ENCODE results near the gene PEX5L. TPM values are rescaled to one million over a fixed set of nuclear protein-coding genes. Genes with fewer than 3 reads are reported as not detected.

PEX5L gene
- total and polyA plus RNA-seq, 2 experiments from 2014 or later: 6.3 to 7.0 TPM

- TF ChIP-seq ZNF462 (CRISPR knock-in tag; IDR thresholded peaks at IDR 0.05): no peak
- no peak for TF ChIP-seq NANOG (IDR thresholded peaks at IDR 0.05; ENCODE audit: borderline replicate concordance)
- TF ChIP-seq ZNF114 (CRISPR knock-in tag; IDR thresholded peaks at IDR 0.05): no peak
- no peak for TF ChIP-seq JUNB (IDR thresholded peaks at IDR 0.05; ENCODE audit: unreplicated experiment)
- no peak for TF ChIP-seq ZNF331 (CRISPR knock-in tag; IDR thresholded peaks at IDR 0.05; ENCODE audit: low read depth)
- no peak for TF ChIP-seq EZH2 (IDR thresholded peaks at IDR 0.05; ENCODE audit: low read depth, unreplicated experiment)
- TF ChIP-seq POLR2AphosphoS5 (IDR thresholded peaks at IDR 0.05; ENCODE audit: low read depth): no peak
Measured at GRCh38 chr3:179902061-179902460, 134.7 kb downstream of the PEX5L start (continued).

- DNase-seq (ENCODE audit: low spot score) (peak; percentile 98), ATAC-seq (peak; percentile 97)
- H3K27ac ChIP-seq (ENCODE audit: low read depth): no peak overlapping the region
- H3K27me3 Mint-ChIP-seq (ENCODE audit: insufficient read depth, low read depth, poor library complexity): no peaks in the 10 kb centered on the region
- H3K36me3 ChIP-seq (ENCODE audit: insufficient read depth): no peaks in the 10 kb centered on the region
- H3K4me3 ChIP-seq: no peak overlapping the region
- H4K20me1 ChIP-seq (replicated peaks; ENCODE audit: insufficient read depth): no peaks in the 10 kb centered on the region
- no peak overlapping the region for H2AFZ ChIP-seq
- H3K27me3 ChIP-seq (ENCODE audit: insufficient read depth): no peaks in the 10 kb centered on the region
- H3K36me3 Mint-ChIP-seq (ENCODE audit: low read depth): no peaks in the 10 kb centered on the region
- H3K79me2 ChIP-seq (replicated peaks; ENCODE audit: insufficient read depth): no peaks in the 10 kb centered on the region
- no peaks in the 10 kb centered on the region for H3K4me1 Mint-ChIP-seq
- no peaks in the 10 kb centered on the region for H3K4me1 ChIP-seq (ENCODE audit: insufficient read depth)
- H3K9me3 Mint-ChIP-seq: no peaks in the 10 kb centered on the region
- H3K27ac Mint-ChIP-seq: no peak overlapping the region
- H3K9me2 ChIP-seq (ENCODE audit: insufficient read depth): no peaks in the 10 kb centered on the region
- no peak overlapping the region for H3K4me2 ChIP-seq
- H3K4me3 Mint-ChIP-seq: no peak overlapping the region
- TF ChIP-seq, protein P1, sequence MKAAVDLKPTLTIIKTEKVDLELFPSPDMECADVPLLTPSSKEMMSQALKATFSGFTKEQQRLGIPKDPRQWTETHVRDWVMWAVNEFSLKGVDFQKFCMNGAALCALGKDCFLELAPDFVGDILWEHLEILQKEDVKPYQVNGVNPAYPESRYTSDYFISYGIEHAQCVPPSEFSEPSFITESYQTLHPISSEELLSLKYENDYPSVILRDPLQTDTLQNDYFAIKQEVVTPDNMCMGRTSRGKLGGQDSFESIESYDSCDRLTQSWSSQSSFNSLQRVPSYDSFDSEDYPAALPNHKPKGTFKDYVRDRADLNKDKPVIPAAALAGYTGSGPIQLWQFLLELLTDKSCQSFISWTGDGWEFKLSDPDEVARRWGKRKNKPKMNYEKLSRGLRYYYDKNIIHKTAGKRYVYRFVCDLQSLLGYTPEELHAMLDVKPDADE (IDR thresholded peaks at IDR 0.05): no peak
- TF ChIP-seq CREB1 (CRISPR knock-in tag; IDR thresholded peaks at IDR 0.05; ENCODE audit: low read depth): peak; percentile 76
- no peak for TF ChIP-seq EZH2 (IDR thresholded peaks at IDR 0.05; ENCODE audit: low read depth, unreplicated experiment)
- TF ChIP-seq EZH2phosphoT487 (IDR thresholded peaks at IDR 0.05; ENCODE audit: unreplicated experiment): no peak
- H3F3A ChIP-seq (replicated peaks; ENCODE audit: low read depth): no peaks in the 10 kb centered on the region
Measured at GRCh38 chr3:179898024-179898423, 138.7 kb downstream of the PEX5L start.
